Fibroblast of upper back skin (primary cell): Measurements from ENCODE around the gene FAM135A.
"Not testable (repeated sequence)": the region's sequence is repeated elsewhere in the genome, so short reads cannot be mapped to it uniquely, and the experiment has no call there.

Experiments used
- DNase-seq: peaks from one replicate; pipeline ENCODE4 v3.0.0-alpha.2; 2013

The FAM135A gene

DNA sequence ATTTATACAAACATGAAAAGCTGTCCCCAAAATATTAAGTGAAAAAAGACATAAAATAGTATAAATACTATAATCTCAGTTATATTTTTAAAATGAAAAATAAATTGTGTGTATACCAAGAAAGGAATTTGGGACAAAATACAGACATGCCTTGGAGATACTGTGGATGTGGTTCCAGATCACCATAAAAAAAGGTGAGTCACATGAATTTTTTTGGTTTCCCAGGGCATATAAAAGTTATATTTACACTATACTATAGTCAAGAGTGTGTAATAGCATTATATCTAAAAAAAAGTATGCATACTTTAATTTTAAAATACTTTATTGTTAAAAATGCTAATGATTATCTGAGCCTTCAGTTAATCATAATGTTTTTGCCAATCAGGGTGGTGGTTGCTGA, 136.0 kb downstream of the FAM135A start:
- peak; percentile 40 for DNase-seq

DNA sequence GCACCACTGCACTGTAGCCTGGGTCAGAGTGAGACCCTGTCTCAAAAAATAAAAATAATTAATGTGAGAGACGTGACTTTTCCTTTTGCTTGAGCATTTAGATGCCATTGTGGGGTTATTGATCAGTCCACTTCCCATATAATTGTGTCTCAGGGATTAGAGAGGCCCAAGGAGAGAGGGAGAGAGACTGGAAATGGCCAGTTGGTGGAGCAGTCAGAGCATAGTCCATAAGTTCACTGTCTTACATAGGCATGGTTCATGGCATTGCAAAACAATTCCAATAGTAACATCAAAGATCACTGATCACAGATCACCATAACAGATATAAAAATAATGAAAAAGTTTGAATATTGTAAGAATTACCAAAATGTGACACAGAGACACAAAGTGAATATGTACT, 138.3 kb downstream of the FAM135A start:
- no peak for DNase-seq

GRCh38 chr6:70552286-70552940, 139.1 kb downstream of the FAM135A start:
- DNase-seq = not testable (repeated sequence)

DNA sequence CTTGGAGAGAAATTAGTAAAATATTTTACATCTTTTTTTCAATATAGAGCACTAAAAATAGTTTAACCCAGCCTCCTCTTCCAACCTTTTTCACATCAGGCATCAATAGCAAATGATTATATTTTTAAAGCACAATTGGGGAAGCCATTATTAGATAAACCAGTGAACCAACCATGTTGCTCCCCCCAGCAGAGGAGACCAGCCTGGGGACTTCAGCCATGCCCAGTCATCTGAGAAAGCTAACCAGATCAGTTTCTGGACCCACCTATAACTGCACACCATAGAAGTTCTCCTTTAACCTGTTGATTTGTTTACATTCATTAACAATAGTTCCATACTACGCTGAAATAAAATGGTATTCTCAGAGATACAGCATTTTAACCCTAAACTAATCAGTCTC, 139.7 kb downstream of the FAM135A start:
- DNase-seq = no peak

DNA sequence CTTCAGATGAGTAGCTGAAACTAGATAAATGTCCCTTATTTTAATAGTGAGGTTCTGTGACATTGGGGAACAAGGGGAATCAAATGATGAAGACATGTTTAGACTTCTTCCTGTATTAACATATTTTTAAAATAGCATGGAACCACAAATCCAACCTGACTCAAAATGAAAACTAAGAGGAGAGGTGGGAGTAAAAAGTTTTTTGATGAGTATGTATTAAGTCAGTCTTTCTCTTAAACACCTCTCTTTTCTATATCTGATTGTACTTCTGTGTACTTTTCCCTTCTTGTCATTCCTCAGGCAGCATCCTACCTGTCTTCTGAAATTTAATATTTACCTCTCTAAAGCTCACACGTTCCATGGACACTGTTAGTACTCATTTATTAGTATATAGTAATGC, 144.7 kb downstream of the FAM135A start:
- no peak for DNase-seq

DNA sequence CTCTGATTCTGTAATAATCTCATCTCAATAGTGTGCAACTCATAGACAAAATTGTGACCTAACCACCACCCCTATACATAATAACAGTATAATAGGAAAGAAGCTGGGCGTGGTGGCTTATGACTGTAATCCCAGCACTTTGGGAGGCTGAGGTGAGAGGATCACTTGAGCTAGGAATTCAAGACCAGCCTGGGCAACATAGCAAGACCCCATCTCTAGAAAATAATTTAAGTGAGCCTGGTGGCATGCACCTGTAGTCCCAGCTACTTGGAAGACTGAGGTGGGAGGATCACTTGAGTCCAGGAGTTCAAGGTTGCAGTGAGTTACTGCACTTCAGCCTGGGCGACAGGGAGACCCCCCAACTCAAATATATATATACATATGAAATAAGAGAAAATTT, 149.1 kb downstream of the FAM135A start:
- DNase-seq = not testable (repeated sequence)

GRCh38 chr6:70563530-70563929, 150.2 kb downstream of the FAM135A start:
- peak; percentile 63 for DNase-seq

- peak; percentile 90 for DNase-seq
Observed at GRCh38 chr6:70566751-70567382, 153.6 kb downstream of the FAM135A start, which contains the start of gene SDHAF4. TSS of gene SDHAF4 (plus strand) at chr6:70566930. CDS start at chr6:70566941, 11 bp downstream.

- DNase-seq = no peak
Observed at GRCh38 chr6:70574643-70575042, 161.3 kb downstream of the FAM135A start.

DNA sequence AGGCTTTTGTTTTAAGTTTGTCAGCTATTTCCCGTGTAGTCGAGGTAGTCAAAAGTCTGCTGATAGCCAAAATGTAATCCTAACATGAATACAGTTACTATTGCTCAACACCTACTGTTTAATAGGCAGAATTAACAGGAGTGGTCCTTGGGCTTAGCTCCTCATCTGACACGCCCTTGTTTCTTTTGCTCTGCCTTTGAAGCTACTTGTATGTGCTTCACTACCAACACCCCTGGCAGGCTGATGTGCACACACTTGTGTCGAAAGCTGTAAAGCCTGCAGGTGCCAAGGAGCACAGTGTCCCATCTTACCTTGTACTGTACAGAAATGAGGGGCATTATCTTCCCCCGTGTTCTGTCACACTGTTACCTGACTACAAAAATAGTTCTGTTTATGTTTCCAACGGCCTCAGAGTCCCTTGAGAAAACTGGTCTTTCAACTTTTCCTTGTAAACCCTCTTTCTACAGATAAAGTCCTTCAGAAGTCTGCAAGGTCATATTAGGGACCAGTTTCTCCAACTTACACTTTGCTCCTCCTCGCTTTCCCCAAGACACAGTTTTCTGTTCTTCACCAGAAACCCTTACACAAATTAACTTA, 162.7 kb downstream of the FAM135A start:
- no peak for DNase-seq

DNA sequence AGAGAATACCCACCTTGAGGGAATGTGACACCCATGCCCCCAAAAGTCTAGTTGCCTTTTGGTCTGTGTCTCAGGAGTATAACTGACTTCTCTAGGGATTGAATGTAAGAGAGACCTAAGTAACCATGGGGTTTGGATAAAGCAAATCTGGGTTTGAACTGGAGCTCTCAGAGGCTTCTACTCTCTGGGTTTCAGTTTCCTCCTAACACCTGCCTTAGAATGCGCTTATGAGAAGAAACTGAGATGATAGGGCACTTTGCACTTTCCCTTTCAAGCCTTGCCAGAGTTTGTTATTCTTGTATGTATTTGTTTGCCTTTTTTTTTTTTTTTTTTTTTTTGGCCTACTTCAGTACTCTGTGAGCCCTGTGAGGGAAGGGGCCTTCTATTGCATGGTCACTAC, 172.8 kb downstream of the FAM135A start:
- no peak for DNase-seq

DNA sequence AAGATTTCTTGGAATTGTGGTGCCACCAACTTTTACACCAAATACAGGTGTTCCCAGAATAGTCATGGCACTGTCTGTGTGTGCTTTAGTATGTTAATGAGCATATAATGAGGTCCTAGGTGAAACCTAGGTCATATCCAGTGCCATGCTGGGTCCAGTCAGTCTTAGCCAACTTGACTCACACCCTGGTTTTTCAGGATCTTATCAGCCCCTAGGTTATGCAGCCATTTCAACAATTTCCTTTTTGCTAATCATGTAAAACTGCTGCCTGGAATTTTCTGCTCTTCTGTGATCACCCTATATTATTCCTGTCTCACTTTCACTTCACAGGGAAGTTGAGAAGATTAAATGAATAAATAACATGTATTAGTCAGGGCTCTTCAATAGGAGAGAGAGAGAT, 177.1 kb downstream of the FAM135A start:
- DNase-seq = no peak

DNA sequence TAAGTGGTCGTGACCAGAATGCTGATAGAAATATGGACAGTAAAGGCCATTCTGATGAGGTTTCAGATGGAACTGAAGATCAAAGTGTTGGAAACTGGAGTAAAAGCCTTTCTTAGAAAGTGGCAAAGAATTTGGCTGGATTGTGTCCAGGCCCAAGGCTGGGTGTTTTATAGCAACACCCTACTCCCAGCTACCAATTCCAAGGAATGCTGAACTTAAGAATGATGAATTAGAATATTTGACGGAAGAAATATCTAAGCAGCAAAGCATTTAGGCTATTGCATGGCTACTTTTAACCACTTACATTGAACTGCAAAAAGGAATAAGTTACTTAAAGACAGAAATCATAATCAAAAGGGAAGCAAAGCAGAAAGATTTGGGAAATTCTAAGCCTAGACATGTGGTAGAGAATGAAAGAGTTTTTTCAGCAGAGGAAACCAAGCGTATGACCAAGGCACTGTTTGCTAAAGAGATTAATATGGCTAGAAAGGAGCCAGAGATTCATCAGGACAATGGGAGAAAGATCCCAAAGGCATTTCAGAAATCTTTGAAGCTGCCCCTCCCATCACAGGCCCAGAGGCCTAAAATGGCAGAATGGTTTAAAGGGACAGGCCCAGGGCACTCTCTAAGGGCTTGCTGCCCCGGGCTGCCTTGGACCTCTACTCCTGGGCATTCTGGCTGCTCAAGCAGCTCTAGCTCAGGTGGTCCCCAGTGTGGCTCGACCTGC, 179.2 kb downstream of the FAM135A start:
- DNase-seq = peak; percentile 5

DNA sequence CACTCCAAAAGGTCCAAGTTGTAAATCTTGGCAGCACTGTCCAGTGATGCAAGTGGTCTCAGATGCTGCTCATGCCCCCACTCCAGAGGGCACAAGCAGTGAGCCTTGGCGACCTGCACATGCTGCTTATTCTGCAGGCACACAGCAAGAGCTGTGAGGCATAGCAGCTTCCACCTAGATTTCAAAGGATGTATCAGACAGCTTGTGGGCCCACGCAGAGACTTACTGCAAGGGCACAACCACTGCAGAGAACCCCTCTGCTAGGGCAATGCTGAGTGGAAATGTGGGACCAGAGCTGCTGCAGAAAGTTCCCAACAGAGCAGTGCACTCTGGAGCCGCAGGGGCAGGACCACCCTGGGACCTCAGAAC, 179.8 kb downstream of the FAM135A start:
- DNase-seq = no peak

DNA sequence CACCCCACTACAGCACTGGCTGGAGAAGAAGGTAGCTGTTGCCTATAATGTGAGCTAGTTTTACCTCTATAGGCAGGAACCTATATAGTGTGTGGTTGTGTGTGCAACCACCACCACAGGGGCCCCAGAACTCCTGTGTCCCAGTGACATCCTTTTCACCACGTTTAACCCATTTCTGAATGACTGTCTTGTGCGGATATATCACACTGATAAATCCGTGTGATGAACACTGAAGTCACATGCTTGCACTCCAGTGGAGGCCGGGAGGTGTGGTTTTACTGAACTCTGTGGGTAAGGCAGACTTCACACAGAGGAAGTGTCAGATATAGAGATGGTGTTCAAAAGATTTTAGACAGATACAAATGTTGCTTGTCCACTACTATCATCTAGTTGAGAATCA, 185.9 kb downstream of the FAM135A start:
- DNase-seq = no peak

DNA sequence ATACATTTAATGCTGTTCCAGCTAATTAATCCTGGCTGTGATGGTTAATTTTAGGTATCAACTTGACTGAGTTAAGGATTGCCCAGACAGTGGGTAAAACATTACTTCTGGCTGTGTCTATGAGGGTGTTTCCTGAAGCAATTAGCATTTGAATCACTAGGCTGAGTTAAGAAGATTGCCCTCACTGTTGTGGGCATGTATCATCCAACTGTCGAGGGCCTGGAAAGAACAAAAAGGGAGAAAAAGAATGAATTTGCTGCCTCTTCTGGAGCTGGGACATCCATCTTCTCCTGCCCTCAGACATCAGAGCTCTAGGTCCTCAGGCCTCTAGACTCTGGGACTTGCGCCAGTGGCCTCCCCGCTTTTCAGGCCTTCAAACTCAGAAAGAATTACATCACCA, 187.7 kb downstream of the FAM135A start:
- DNase-seq = no peak

DNA sequence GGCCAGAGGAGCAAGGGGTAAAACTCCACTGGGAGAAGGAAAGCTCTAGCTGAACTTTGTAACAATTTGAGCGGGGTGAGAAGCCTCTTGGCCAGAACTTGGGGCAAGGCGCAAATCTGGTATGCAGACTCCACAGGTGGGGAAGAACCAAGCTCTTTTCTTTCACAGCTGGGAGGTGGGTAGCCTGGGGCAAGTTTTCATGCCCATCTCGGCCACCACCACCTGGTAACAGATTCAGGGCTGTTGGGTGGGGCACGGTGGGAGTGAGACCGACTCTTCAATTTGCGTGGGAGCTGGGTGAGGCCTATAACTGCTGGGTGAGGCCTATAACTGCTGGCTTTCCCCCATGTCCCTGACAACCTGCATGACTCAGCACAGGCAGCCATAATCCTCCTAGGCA, 190.9 kb downstream of the FAM135A start:
- no peak for DNase-seq

GRCh38 chr6:70607371-70607770, 194.1 kb downstream of the FAM135A start:
- not testable (repeated sequence) for DNase-seq

DNA sequence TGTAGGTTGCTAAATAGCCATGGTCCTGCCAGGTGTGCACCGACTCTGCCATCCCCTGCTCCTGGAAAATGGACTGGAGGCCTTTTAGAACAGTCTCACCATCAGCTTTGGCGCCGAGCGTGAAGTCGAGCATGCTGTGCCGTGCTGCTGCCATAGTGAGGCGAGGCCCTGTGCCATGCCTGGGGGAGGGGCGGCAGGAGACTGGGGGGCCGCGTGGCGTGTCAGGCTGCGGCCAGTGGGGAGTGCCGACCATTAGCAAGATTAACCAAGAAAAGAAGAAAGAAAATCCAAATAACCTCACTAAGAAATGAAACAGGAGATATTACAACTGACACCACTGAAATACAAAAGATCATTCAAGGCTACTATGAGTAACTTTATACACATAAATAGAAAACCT, 195.9 kb downstream of the FAM135A start:
- not testable (repeated sequence) for DNase-seq
